Omental fat pad (tissue), 4 donors: Measurements from ENCODE around the gene PERCC1. TPM values are rescaled to one million over a fixed set of nuclear protein-coding genes. Genes with fewer than 3 reads are reported as not detected.

Source experiments
- ATAC-seq: fragments of 150-250 bp; one replicate; pipeline ENCODE4 v1.9.1; 2016; ENCODE audit warnings: mild to moderate bottlenecking, moderate library complexity; ENCODE audit not compliant: low FRiP score
- DNase-seq: peaks from one replicate; pipeline ENCODE4 v3.0.0-alpha.2; 2019; ENCODE audit warnings: low spot score
- CTCF ChIP-seq, 3 donors: fragments of 450-650 bp; IDR thresholded peaks; one replicate each; pipeline ENCODE4 v1.5.1; 2016 to 2017; ENCODE audit warnings: antibody characterized with exemption in 3 of 3, mild to moderate bottlenecking in 3 of 3, moderate library complexity in 2 of 3
- total RNA-seq, 4 donors: library from RNA; depleted of rRNA; stranded (reverse); fragments of >200 nt; gene quantifications; one replicate each; pipeline ENCODE4 v1.1.0, GENCODE V29; 2016

Gene PERCC1
- total RNA-seq, 4 donors from 2014 or later: 1.9 TPM; not detected in 3

DNA sequence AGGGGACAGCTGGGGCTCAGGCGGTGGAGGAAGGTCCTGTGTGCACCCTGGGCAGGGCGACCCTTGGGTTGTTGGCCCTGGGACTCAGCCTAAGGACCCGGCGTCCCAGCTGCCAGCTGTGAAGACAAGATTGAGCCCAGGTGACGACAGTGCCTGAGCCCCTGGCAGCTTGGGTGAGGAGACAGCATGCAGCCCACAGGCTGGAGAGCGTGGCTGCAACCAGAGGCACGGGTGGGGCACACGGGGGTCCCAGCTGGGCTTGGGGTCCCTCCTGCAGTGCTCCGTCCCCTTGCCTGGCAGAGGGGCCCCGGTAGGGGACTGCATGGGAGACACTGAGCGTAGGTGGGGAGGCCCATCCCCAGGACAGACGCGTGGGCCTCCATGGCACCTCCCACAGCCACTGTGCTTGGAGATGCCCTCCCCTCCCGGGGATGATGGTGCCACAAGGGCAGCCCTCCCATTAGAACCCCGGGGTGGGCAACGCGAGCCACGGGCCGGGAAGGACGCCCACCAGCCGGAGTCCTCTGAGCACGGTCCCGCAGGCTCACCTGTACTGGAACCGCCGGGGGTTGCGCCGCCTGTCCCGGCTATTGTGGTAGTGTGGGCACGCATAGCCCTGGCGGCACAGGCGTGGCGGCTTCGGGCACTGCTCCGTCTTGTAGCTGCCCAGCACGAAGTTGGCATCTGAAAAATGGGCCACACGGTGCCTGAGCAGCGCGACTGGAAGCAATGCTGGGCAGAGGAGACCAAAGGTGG, 31.9 kb upstream of the PERCC1 start:
- DNase-seq: no peak
- ATAC-seq: no peak
- no peak for TF ChIP-seq CTCF (IDR thresholded peaks at IDR 0.05)

DNA sequence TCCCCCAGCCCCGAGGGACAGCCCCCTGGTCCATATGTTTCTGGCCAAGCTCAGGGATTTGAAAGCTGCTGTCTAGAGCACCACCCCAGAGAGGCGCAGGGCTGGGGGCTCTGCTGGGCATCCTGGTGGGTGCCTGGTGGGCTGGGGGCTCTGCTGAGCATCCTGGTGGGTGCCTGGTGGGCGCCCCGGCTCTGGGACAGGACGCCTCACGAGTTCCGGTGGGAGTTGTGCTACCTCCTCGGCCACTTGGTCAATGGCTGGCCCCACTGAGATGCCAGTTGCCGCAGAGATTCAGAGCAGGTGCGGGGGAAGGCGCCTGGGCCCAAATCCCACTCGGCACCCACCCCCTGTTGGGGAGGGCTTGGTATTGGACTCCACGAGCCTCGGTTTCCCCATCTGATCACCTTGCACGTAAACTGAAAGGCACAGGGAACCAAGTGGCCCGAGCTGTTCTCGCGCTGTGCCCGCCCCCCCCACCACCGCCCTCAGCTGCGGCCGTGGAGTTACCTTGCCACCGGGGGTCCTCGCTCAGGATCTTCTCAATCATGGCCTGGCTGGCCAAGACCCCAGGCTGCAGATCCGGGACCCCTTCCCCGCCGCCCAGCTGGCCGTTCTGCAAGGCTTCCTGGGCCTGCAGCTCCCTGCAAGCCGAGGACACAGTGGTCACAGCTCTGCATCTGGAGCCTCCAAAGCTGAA, 29.7 kb upstream of the PERCC1 start:
- ATAC-seq: no peak
- no peak for TF ChIP-seq CTCF (IDR thresholded peaks at IDR 0.05)
- DNase-seq: no peak

DNA sequence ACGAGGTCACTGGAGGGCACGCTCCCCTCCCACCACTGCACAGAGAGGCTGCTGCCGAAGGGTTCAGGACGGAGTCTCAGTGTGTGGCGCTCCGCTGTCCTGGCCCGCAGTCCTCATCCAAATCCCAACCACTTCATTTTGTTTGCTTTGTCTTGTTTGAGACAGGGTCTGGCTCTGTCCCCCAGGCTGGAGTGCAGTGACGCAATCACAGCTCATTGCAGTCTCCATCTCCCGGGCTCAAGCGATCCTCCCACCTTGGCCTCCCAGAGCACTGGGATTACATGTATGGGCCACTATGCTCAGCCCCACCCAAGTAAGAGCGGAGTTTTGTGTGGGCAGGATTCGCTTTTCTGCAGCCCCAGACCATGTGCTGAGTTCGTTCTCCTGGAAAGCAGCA, 29.1 kb upstream of the PERCC1 start:
- TF ChIP-seq CTCF (IDR thresholded peaks at IDR 0.05): no peak
- DNase-seq: no peak
- no peak for ATAC-seq

DNA sequence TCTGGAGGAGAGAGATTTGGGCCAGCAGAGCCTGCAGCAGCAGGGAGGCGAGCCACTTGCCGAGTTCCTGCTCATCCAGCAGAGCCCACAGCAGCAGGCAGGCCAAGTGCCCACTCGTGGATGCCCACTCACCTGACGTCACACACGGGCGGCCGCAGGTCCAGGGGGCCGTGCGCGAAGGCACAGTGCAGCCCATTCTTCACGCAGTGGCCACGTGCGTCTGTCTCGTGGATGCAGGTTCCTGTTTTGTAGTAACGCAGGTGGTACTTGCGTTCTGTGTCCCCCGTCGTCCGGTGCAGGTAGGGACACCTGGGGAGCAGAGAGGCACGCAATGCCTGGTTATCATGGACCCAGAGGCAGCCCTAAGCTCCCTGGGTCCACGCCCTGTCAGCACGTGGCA, 27.8 kb upstream of the PERCC1 start:
- ATAC-seq: no peak
- TF ChIP-seq CTCF (IDR thresholded peaks at IDR 0.05): no peak
- DNase-seq: no peak

GRCh38 chr16:1403733-1404132, 27.1 kb upstream of the PERCC1 start:
- ATAC-seq: no peak
- DNase-seq: no peak
- TF ChIP-seq CTCF (IDR thresholded peaks at IDR 0.05): no peak

DNA sequence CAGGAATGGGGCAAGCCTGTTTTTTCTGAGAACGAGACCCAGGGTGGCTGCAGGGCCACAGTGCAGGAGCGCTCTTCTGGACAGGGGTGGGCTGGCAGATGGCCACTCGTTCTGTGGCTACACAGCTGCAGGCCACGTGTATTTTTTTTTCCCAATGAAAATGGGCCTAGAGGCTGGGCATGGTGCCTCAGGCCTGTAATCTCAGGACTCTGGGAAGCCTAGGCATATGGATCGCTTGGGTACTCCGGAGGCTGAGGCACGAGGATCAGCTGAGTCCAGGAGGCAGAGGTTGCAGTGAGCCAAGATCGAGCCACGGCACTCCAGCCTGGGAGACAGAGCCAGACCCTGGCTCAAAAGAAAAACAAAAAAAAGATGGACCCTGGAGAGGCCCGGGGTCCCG, 23.1 kb upstream of the PERCC1 start:
- ATAC-seq (peak; percentile 20), DNase-seq (no peak)
- TF ChIP-seq CTCF (IDR thresholded peaks at IDR 0.05): no peak
